HCT116 (cell line): ENCODE results near the gene BTG3. TPM values are rescaled to one million over a fixed set of nuclear protein-coding genes. Genes with fewer than 3 reads are reported as not detected.

Experiments
- ATAC-seq: fragments of 200-7000 bp; cut with Tn5 transposase; 2 replicates; pipeline ENCODE4 v1.9.1; 2020; ENCODE audit warnings: mild to moderate bottlenecking, moderate library complexity
- BruUV-seq: library from RNA; stranded (reverse); fragments of 400-500 nt; replicated peaks from 2 replicates; lab custom pipeline; 2021; lab: Mats Ljungman, UMichigan
- CTCF ChIA-PET: fragments of 300-600 bp; sonication (Branson Sonifier 250); formaldehyde crosslinking; loops from one replicate; lab custom pipeline; 2021; ENCODE audit warnings: antibody characterized with exemption; lab: Charles Lee
- POLR2A ChIA-PET: fragments of 300-600, 350-600 bp; sonication (Branson Sonifier 250); formaldehyde crosslinking; loops from one replicate; lab custom pipeline; 2021; ENCODE audit warnings: antibody characterized with exemption; lab: Charles Lee
- RAD21 ChIA-PET, 2 experiments: fragments of 300-600 bp; sonication (Branson Sonifier 250); formaldehyde crosslinking; loops; one replicate each; lab custom pipeline; 2023; ENCODE audit warnings: low total read pairs in 2 of 2; ENCODE audit not compliant: uncharacterized antibody in 2 of 2, unreplicated experiment in 2 of 2, low non-redundant PET in 1 of 2; lab: Charles Lee
- DNase-seq: peaks from one replicate; pipeline ENCODE4 v3.0.0-alpha.2; 2010; ENCODE audit warnings: low read depth, low spot score
- H2AFZ ChIP-seq: fragments of 200-600 bp; shearing (Covaris generic), sonication (generic); 2 replicates; pipeline ENCODE4 v1.6.1; 2017; ENCODE audit warnings: low read depth, mixed run types, mixed read lengths, antibody characterized with exemption, low read length; ENCODE audit not compliant: poor library complexity, severe bottlenecking
- H3K27ac ChIP-seq: 2 replicates; pipeline ENCODE4 v1.5.1; 2012; ENCODE audit warnings: low read depth, low read length
- H3K27me3 ChIP-seq: fragments of 200-600 bp; sonication (generic); 2 replicates; pipeline ENCODE4 v1.6.1; 2016; ENCODE audit warnings: mixed run types, low read length, mixed read lengths; ENCODE audit not compliant: insufficient read depth
- H3K36me3 ChIP-seq, 2 experiments: fragments of 200-500 bp in 1 of 2; fragments of 200-600 bp in 1 of 2; sonication (Bioruptor generic) in 1 of 2; sonication (generic) in 1 of 2; 2 replicates each; pipeline versions ENCODE4 v1.5.1 to v1.6.1; 2014 to 2016; ENCODE audit warnings: low read length in 2 of 2, inconsistent platforms in 1 of 2, mixed read lengths in 1 of 2, mixed run types in 1 of 2; ENCODE audit not compliant: insufficient read depth in 2 of 2, control insufficient read depth in 1 of 2
- H3K4me1 ChIP-seq, 2 experiments: fragments of 200-600 bp in 1 of 2; sonication (generic) in 1 of 2; 2 replicates each; pipeline versions ENCODE4 v1.5.1 to v1.6.1; 2012 to 2017; ENCODE audit warnings: low read length in 2 of 2, inconsistent platforms in 1 of 2, mild to moderate bottlenecking in 1 of 2, mixed read lengths in 1 of 2, mixed run types in 1 of 2, moderate library complexity in 1 of 2; ENCODE audit not compliant: insufficient read depth in 2 of 2, control insufficient read depth in 1 of 2
- H3K4me2 ChIP-seq: fragments of 200-600 bp; sonication (generic); 2 replicates; pipeline ENCODE4 v1.6.1; 2017; ENCODE audit warnings: mixed run types, low read length, mixed read lengths
- H3K4me3 ChIP-seq, 2 experiments: fragments of 200-600 bp in 1 of 2; sonication (generic) in 1 of 2; replicated peaks in 1 of 2; 2 replicates each; pipeline ENCODE4 v1.5.1; 2011 to 2016; ENCODE audit warnings: low read length in 2 of 2, control low read depth in 1 of 2, low read depth in 1 of 2, mild to moderate bottlenecking in 1 of 2, mixed read lengths in 1 of 2, mixed run types in 1 of 2
- H3K79me2 ChIP-seq: fragments of 200-600 bp; sonication (generic); 2 replicates; pipeline ENCODE4 v1.6.1; 2017; ENCODE audit warnings: mild to moderate bottlenecking, mixed run types, low read length, moderate library complexity, mixed read lengths; ENCODE audit not compliant: insufficient read depth
- H3K9ac ChIP-seq: fragments of 200-600 bp; sonication (generic); 2 replicates; pipeline ENCODE4 v1.6.1; 2016; ENCODE audit warnings: low read length, mixed read lengths
- H3K9me2 ChIP-seq: fragments of 200-600 bp; sonication (generic), shearing (Covaris generic); 2 replicates; pipeline ENCODE4 v1.6.1; 2017; ENCODE audit warnings: mixed run types, mild to moderate bottlenecking, moderate library complexity; ENCODE audit not compliant: insufficient read depth
- H3K9me3 ChIP-seq, 2 experiments: fragments of 200-500 bp in 1 of 2; fragments of 200-600 bp in 1 of 2; sonication (Bioruptor generic) in 1 of 2; sonication (generic) in 1 of 2; 2 replicates each; pipeline ENCODE4 v1.6.1; 2014 to 2017; ENCODE audit warnings: low read length in 2 of 2, mixed read lengths in 2 of 2, inconsistent platforms in 1 of 2, low read depth in 1 of 2, mild to moderate bottlenecking in 1 of 2, mixed run types in 1 of 2, moderate library complexity in 1 of 2; ENCODE audit not compliant: control insufficient read depth in 1 of 2, insufficient read depth in 1 of 2
- H4K20me1 ChIP-seq: fragments of 200-600 bp; sonication (generic), shearing (Covaris generic); 2 replicates; pipeline ENCODE4 v1.6.1; 2017; ENCODE audit warnings: mixed run types, mild to moderate bottlenecking, moderate library complexity; ENCODE audit not compliant: insufficient read depth
- EGR1 ChIP-seq: IDR thresholded peaks from 2 replicates; pipeline ENCODE4 v1.6.1; 2012; ENCODE audit warnings: low read depth
- EZH2 ChIP-seq: fragments of 200-600 bp; sonication (generic); IDR thresholded peaks from 2 replicates; pipeline ENCODE4 v1.6.1; 2017; ENCODE audit warnings: antibody characterized with exemption, mixed run types
- EZH2phosphoT487 ChIP-seq: fragments of 200-600 bp; IDR thresholded peaks from 2 replicates; pipeline ENCODE4 v1.6.1; 2018; ENCODE audit warnings: antibody characterized with exemption, borderline replicate concordance
- JUND ChIP-seq: IDR thresholded peaks from 2 replicates; pipeline ENCODE4 v1.6.1; 2012
- POLR2AphosphoS5 ChIP-seq: IDR thresholded peaks from 2 replicates; pipeline ENCODE4 v1.6.1; 2011; ENCODE audit warnings: mild to moderate bottlenecking, low read depth, low read length, moderate library complexity
- RAD21 ChIP-seq: IDR thresholded peaks from 2 replicates; pipeline ENCODE4 v1.6.1; 2012; ENCODE audit warnings: low read depth, mild to moderate bottlenecking
- SIN3A ChIP-seq: IDR thresholded peaks from 2 replicates; pipeline ENCODE4 v1.6.1; 2012; ENCODE audit warnings: low read depth
- TCF7L2 ChIP-seq: IDR thresholded peaks from 2 replicates; pipeline ENCODE4 v1.7.0; 2011; ENCODE audit warnings: borderline replicate concordance, inconsistent platforms; ENCODE audit not compliant: insufficient read depth, insufficient read length; ENCODE audit errors: extremely low read depth
- ZFX ChIP-seq: fragments of 450-650 bp; IDR thresholded peaks from 2 replicates; pipeline ENCODE4 v1.6.1; 2017
- ZNF274 ChIP-seq: fragments of 200-500 bp; sonication (Bioruptor generic); IDR thresholded peaks from 2 replicates; pipeline ENCODE4 v1.6.1; 2014; ENCODE audit warnings: mild to moderate bottlenecking, low read depth, low read length, inconsistent platforms
- intact Hi-C: fragments of 100-400 bp; cut with micrococcal nuclease; formaldehyde crosslinking; loops from 2 replicates; pipeline ENCODE4 v1.10.0; 2022
- total RNA-seq: library from RNA; stranded (reverse); gene quantifications from one replicate; pipeline ENCODE4 v1.2.1, GENCODE V29; 2021; ENCODE audit not compliant: unreplicated experiment
- TF ChIP-seq, protein P1 (sequence below), 3 experiments: fragments of 200-600 bp in 1 of 3; sonication (generic) in 1 of 3; IDR thresholded peaks in 2 of 3; conservative IDR thresholded peaks in 1 of 3; 2 replicates each; pipeline ENCODE4 v1.5.1; 2012 to 2017; ENCODE audit warnings: low read depth in 2 of 3, low read length in 2 of 3, antibody characterized with exemption in 1 of 3, borderline replicate concordance in 1 of 3, control low read depth in 1 of 3, mild to moderate bottlenecking in 1 of 3, mixed read lengths in 1 of 3, mixed run types in 1 of 3, moderate library complexity in 1 of 3; ENCODE audit not compliant: insufficient read depth in 1 of 3
- TF ChIP-seq, protein P2 (sequence below): IDR thresholded peaks from 2 replicates; pipeline ENCODE4 v1.6.1; 2011; ENCODE audit warnings: mild to moderate bottlenecking, low read length, moderate library complexity; ENCODE audit not compliant: insufficient replicate concordance; ENCODE audit errors: extremely low read depth
- TF ChIP-seq, protein P3 (sequence below): IDR thresholded peaks from 2 replicates; pipeline ENCODE4 v1.6.1; 2012; ENCODE audit warnings: low read depth

BTG3 gene
- total RNA-seq, 1 experiment from 2014 or later = 67.1 TPM

DNA sequence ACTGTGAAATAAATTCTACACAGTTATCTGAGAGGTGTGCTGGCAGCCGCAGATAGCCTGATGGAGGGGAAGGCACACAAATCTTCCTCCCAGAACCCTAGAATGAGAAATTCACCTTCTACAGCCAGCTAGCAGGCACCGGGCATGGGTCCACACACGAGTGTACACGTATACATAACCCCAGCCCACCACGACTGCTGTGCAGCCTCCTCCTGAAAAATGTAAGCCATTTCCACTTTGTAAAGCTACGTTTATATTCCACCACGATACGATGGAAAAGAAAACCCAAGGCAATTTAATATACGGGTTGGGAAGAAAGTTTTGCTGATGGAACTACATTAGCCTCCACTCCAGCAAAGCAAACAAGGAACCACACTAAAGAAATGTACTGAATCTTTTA is 1.8 kb downstream of the BTG3 start (continued):
- TF ChIP-seq, protein P1, sequence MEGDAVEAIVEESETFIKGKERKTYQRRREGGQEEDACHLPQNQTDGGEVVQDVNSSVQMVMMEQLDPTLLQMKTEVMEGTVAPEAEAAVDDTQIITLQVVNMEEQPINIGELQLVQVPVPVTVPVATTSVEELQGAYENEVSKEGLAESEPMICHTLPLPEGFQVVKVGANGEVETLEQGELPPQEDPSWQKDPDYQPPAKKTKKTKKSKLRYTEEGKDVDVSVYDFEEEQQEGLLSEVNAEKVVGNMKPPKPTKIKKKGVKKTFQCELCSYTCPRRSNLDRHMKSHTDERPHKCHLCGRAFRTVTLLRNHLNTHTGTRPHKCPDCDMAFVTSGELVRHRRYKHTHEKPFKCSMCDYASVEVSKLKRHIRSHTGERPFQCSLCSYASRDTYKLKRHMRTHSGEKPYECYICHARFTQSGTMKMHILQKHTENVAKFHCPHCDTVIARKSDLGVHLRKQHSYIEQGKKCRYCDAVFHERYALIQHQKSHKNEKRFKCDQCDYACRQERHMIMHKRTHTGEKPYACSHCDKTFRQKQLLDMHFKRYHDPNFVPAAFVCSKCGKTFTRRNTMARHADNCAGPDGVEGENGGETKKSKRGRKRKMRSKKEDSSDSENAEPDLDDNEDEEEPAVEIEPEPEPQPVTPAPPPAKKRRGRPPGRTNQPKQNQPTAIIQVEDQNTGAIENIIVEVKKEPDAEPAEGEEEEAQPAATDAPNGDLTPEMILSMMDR (IDR thresholded peaks at IDR 0.05 in 2 of 3, conservative IDR thresholded peaks at IDR 0.05 in 1 of 3; ENCODE audit: borderline replicate concordance in 1 of 3, insufficient read depth in 1 of 3, low read depth in 2 of 3, low read length in 2 of 3) = no peak
- TF ChIP-seq SIN3A = no peak
- TF ChIP-seq JUND = no peak
- TF ChIP-seq, protein P2, sequence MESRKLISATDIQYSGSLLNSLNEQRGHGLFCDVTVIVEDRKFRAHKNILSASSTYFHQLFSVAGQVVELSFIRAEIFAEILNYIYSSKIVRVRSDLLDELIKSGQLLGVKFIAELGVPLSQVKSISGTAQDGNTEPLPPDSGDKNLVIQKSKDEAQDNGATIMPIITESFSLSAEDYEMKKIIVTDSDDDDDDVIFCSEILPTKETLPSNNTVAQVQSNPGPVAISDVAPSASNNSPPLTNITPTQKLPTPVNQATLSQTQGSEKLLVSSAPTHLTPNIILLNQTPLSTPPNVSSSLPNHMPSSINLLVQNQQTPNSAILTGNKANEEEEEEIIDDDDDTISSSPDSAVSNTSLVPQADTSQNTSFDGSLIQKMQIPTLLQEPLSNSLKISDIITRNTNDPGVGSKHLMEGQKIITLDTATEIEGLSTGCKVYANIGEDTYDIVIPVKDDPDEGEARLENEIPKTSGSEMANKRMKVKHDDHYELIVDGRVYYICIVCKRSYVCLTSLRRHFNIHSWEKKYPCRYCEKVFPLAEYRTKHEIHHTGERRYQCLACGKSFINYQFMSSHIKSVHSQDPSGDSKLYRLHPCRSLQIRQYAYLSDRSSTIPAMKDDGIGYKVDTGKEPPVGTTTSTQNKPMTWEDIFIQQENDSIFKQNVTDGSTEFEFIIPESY = no peak
- no peak for TF ChIP-seq ZNF274
- no peak for TF ChIP-seq ZFX
- no peak for TF ChIP-seq RAD21
- no peak for TF ChIP-seq EZH2

DNA sequence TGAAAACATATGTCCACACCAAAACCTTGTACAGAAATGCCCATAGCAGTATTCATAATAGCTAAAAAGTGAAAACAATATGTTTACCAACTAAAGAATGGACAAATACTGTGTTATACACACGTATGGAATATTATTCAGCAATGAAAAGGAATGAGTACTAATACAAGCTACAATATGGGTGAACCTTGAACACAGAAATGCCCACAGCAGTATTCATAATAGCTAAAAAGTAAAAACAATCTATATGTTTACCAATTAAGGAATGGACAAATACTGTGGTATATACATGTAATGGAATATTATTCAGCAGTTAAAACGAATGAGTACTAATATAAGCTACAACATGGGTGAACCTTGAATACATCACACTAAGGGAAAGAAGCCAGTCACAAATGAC is 3.0 kb downstream of the BTG3 start:
- ChIA-PET CTCF (interaction anchor here (1.2 to 1.9 kb wide), 2 partner anchors 24 to 223 kb away, joined by 5 to 8 read pairs; no protein-coding TSS in a partner anchor), POLR2A (no interaction called here), RAD21 (no interaction called here)
- Histone ChIP-seq H3K27me3 (no peaks in the 10 kb centered on the region), H3K27ac (no peak overlapping the region), H3K4me3 (no peak overlapping the region), H3K4me2 (no peak overlapping the region), H4K20me1 (no peaks in the 10 kb centered on the region), H3K79me2 (peaks cover 77% of the 10 kb centered on the region), H3K9ac (no peak overlapping the region), H3K36me3 (peaks cover 22 to 28% of the 10 kb centered on the region in 2 experiments), H3K9me2 (no peaks in the 10 kb centered on the region), H3K9me3 (no peaks in the 10 kb centered on the region), H2AFZ (no peak overlapping the region), H3K4me1 (peaks cover 13 to 16% of the 10 kb centered on the region in 2 experiments)
- DNase-seq (no peak), ATAC-seq (no peak)
- intact Hi-C loops = loop anchor here (5.0 to 10.0 kb wide), 2 partner anchors 97 to 205 kb away; partner anchors contain the start of genes C21orf91 and CXADR
- no TSS peak for BruUV-seq
- TF ChIP-seq ZFX (no peak), SIN3A (no peak), POLR2AphosphoS5 (no peak), EGR1 (no peak), EZH2phosphoT487 (no peak), TCF7L2 (no peak)
- TF ChIP-seq, protein P3, sequence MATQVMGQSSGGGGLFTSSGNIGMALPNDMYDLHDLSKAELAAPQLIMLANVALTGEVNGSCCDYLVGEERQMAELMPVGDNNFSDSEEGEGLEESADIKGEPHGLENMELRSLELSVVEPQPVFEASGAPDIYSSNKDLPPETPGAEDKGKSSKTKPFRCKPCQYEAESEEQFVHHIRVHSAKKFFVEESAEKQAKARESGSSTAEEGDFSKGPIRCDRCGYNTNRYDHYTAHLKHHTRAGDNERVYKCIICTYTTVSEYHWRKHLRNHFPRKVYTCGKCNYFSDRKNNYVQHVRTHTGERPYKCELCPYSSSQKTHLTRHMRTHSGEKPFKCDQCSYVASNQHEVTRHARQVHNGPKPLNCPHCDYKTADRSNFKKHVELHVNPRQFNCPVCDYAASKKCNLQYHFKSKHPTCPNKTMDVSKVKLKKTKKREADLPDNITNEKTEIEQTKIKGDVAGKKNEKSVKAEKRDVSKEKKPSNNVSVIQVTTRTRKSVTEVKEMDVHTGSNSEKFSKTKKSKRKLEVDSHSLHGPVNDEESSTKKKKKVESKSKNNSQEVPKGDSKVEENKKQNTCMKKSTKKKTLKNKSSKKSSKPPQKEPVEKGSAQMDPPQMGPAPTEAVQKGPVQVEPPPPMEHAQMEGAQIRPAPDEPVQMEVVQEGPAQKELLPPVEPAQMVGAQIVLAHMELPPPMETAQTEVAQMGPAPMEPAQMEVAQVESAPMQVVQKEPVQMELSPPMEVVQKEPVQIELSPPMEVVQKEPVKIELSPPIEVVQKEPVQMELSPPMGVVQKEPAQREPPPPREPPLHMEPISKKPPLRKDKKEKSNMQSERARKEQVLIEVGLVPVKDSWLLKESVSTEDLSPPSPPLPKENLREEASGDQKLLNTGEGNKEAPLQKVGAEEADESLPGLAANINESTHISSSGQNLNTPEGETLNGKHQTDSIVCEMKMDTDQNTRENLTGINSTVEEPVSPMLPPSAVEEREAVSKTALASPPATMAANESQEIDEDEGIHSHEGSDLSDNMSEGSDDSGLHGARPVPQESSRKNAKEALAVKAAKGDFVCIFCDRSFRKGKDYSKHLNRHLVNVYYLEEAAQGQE = no peak
- TF ChIP-seq, protein P1 (IDR thresholded peaks at IDR 0.05 in 2 of 3, conservative IDR thresholded peaks at IDR 0.05 in 1 of 3; ENCODE audit: borderline replicate concordance in 1 of 3, insufficient read depth in 1 of 3, low read depth in 2 of 3, low read length in 2 of 3) = no peak
